Astrocyte of the spinal cord (primary cell): Measurements from ENCODE around the gene CAMTA2.
A peak's percentile ranks its signal among the peaks of the same experiment; 100 is the strongest.

Experiments used
- DNase-seq: peaks from one replicate; pipeline ENCODE4 v3.0.0; 2011; ENCODE audit warnings: low read depth, low spot score
- H3K4me3 ChIP-seq: 2 replicates; pipeline ENCODE4 v1.5.1; 2011; ENCODE audit warnings: low read depth, mild to moderate bottlenecking, low read length, moderate library complexity
- in situ Hi-C: cut with HindIII; loops from 2 replicates; pipeline ENCODE4 v1.10.0; 2017; ENCODE audit warnings: low sequenced_read_pairs
- TF ChIP-seq, protein P1 (sequence below): IDR thresholded peaks from 2 replicates; pipeline ENCODE4 v1.5.1; 2012; ENCODE audit warnings: low read depth, mild to moderate bottlenecking, low read length, inconsistent platforms

The CAMTA2 gene

DNA sequence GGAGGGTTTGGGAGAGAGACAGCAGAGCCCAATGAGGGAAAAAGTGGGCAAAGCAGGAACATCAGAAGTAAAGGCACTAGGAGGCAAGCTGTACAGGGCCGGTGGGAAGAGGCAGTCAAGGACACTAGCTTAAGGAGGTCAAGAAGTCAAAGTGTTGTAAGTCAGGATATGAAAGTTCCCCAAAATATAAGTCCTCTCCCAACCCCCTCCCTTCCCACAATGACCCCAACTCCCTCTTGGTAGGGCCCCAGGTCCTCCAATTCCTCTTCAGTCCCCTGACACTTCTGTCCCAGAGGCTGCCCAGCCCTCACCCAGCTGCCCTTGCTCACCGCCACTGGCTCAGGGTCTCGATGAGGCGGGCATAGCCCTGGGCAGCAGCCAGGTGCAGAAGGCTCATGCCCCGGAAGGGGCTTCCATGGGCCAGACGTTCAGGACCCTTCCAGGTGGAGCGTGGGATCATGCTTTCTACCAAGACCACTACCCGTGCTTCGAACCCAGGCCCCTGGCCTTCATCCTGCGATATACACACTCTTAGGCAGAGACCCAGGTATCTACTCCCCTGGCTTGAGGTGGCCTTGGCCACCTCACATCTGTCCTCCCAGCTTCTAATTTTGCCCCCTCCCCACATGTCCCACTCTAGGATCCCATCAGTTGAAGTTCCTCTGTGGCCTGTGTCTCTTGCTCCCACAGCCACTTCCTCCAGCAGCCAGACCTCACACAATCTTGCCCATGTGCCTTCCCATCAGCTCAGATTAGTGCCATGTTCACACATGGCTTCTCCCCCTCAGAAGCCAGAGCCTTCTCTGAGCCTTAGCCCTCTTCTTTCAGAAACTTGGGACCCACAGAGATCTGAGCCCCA lies 14.0 kb downstream of the CAMTA2 start:
- TF ChIP-seq, protein P1, sequence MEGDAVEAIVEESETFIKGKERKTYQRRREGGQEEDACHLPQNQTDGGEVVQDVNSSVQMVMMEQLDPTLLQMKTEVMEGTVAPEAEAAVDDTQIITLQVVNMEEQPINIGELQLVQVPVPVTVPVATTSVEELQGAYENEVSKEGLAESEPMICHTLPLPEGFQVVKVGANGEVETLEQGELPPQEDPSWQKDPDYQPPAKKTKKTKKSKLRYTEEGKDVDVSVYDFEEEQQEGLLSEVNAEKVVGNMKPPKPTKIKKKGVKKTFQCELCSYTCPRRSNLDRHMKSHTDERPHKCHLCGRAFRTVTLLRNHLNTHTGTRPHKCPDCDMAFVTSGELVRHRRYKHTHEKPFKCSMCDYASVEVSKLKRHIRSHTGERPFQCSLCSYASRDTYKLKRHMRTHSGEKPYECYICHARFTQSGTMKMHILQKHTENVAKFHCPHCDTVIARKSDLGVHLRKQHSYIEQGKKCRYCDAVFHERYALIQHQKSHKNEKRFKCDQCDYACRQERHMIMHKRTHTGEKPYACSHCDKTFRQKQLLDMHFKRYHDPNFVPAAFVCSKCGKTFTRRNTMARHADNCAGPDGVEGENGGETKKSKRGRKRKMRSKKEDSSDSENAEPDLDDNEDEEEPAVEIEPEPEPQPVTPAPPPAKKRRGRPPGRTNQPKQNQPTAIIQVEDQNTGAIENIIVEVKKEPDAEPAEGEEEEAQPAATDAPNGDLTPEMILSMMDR = no peak
- in situ Hi-C loops = no loop called here

DNA sequence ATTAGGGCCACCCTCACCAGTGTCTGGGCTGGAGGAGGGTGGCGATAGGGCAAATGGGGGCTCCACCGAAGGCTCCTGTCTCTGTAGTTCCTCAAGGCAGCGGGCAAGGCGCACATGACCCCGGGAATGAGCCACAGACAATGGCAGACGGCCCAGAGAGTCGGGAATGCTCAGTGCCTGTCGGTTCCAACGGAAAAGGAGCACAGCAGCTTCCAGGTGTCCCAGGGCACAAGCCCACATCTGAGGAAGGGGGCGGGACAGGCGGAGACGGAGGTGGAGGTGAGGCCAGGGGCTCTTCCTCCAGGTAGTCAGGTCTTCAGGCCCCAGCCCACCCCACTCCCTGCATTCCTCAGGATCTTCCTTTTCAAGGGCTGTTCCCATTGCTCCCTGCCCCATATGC lies 14.7 kb downstream of the CAMTA2 start:
- no peak overlapping the region for H3K4me3 ChIP-seq
- in situ Hi-C loops = no loop called here
- TF ChIP-seq, protein P1 = no peak
- no peak for DNase-seq

More for the DNA sequence above, 14.0 kb downstream of the CAMTA2 start:
- DNase-seq = no peak
- no peak overlapping the region for H3K4me3 ChIP-seq

DNA sequence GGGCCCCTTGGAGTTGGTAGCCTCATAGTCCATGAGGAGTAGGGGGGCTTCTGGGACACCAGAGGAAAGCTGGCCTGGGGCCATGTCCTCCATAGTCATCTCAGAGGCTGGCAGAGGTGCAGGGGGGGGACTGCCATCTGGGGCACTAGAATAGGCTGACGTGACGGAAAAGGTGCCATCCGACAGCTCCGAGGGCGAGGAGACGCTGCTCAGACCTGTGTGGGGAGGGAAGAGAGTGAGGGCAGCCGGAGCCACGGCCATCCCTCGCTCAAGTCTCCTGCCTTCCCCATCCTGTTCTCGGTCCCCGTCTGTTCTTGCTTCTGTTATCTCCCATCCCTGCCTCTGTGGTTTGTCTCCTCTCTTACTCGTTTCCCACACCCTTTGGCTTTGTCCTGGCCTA lies 15.2 kb downstream of the CAMTA2 start:
- in situ Hi-C loops = no loop called here
- H3K4me3 ChIP-seq = no peak overlapping the region
- TF ChIP-seq, protein P1 = no peak
- DNase-seq = no peak

DNA sequence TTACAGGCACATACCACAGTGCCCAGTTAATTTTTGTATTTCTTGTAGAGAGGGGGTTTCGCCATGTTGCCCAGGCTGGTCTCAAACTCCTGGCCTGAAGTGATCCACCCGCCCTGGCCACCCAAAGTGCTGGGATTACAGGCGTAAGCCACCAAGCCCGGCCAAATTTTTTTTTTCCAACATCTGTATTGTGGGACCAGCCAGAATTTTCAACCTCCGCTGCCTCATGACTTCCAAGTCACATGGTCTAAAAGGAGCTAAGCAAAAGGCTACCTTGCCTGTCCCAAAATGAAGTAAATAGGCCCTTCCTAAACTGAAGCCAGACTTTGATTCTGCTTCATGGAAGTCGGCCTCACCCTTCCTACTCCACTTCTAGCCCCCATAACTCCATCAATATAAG lies 15.6 kb downstream of the CAMTA2 start:
- TF ChIP-seq, protein P1 = no peak
- in situ Hi-C loops = no loop called here
- H3K4me3 ChIP-seq = no peak overlapping the region
- DNase-seq = no peak

DNA sequence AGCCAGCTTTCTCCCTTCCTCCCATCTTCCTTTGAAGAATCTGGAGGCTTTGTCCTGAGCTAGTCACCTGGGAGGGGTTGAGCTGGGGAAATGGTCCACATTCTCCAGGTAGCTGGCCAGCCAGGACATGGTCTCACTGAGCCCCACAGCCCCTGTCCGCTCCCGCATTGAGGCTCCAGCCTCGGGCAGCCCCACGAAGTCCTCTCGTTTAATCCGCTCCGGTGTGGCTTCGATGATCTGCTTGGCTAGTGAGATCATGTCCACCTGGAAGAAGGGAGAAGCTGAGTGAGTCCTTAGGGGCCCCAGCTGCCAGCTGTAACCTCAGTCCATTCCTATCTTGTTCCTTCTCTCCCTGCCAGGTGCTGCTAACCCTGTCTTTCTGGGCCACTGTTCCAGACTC lies 17.2 kb downstream of the CAMTA2 start:
- in situ Hi-C loops = no loop called here
- DNase-seq = no peak
- H3K4me3 ChIP-seq = no peak overlapping the region
- TF ChIP-seq, protein P1 = no peak

DNA sequence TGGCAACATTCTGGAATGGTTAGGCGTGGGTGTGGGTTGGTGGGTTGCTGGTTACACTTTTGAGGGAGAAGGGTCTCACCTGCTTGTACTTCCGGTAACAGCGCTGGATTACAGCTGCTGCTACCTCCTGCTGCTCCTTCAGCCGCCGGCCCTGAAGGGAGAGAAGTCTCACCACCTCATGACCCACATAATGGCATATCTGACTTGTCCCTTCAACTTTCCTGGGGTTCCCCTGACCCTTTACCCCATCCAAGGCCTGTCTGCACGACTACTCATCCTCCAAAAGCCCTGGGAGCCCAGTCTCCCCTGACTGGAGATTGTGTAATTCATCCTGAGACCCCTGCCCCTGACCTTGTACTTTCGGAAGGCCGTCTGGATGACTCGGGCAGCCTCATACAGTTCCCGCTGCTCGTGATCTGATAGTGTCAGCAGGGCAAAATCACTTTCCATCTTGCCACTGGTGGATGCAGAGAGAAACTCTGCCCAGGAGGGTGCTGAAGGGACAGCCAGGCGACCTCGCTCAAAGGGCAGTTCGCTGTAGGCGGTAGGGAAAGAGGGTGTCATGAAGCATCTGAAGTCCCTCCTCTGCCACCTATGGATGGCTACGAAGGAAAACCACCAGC lies 17.8 kb downstream of the CAMTA2 start:
- TF ChIP-seq, protein P1 = no peak
- in situ Hi-C loops = no loop called here
- H3K4me3 ChIP-seq = peak overlapping the region; percentile 65
- DNase-seq = peak; percentile 40
